NB4 (cell line): ENCODE measurements around the gene SSH2.

ENCODE experiments used
- CTCF ChIP-seq: IDR thresholded peaks from one replicate; pipeline ENCODE4 v1.5.1; 2012; ENCODE audit warnings: low read depth, low read length
- MAX ChIP-seq: IDR thresholded peaks from 2 replicates; pipeline ENCODE4 v1.6.1; 2011; ENCODE audit warnings: low read depth, low read length
- POLR2A ChIP-seq: IDR thresholded peaks from 2 replicates; pipeline ENCODE4 v1.6.1; 2011; ENCODE audit warnings: mild to moderate bottlenecking; ENCODE audit not compliant: insufficient read length; ENCODE audit errors: extremely low read depth

- TF ChIP-seq MAX (no peak), CTCF (no peak), POLR2A (no peak)
Observed at GRCh38 chr17:29677824-29678223, 252.2 kb downstream of the SSH2 start.
